UCSD-AML1 (cell line): ENCODE results near the gene SACM1L.

Source experiments
- DNase-seq: peaks from one replicate; lab custom pipeline; 2025; ENCODE audit not compliant: unreplicated experiment; lab: John Stamatoyannopoulos, UW

The SACM1L gene

GRCh38 chr3:45762647-45763302 lies 73.6 kb downstream of the SACM1L start:
- DNase-seq, result no peak

- DNase-seq, result no peak
Observed at GRCh38 chr3:45763303-45763675, 74.1 kb downstream of the SACM1L start.

DNA sequence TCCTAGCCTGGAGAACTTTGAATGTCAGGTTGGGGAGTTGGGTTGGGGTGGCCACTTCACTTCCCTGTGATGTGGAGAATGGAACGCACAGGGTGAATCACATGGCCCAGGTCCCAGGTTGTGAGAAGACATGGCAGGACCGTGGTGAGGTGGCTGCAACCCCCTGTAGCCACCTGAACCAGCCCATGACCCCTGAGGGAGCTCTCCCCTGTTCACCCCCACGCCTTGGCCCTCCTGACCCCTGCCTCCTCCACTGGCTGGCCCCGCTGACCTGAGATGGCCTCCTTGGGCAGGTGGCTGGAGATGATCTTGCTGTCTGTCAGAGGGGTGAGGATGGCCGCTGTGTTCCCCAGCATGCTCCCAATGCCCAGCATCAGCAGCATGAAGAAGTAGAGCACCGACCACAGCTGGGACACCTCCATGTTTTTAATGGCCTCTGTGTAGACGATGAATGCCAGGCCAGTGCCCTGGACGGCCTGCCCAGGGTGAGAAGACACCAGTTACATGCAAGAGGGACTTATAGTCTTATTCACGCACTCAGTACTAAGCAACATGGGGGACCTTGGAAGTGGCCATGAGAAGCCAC lies 76.2 kb downstream of the SACM1L start:
- no peak for DNase-seq

- DNase-seq, result no peak
Observed at GRCh38 chr3:45765958-45766357, 76.8 kb downstream of the SACM1L start.

- DNase-seq, result no peak
Observed at GRCh38 chr3:45771166-45771775, 82.1 kb downstream of the SACM1L start.

- no peak for DNase-seq
Observed at GRCh38 chr3:45771831-45772230, 82.6 kb downstream of the SACM1L start.

DNA sequence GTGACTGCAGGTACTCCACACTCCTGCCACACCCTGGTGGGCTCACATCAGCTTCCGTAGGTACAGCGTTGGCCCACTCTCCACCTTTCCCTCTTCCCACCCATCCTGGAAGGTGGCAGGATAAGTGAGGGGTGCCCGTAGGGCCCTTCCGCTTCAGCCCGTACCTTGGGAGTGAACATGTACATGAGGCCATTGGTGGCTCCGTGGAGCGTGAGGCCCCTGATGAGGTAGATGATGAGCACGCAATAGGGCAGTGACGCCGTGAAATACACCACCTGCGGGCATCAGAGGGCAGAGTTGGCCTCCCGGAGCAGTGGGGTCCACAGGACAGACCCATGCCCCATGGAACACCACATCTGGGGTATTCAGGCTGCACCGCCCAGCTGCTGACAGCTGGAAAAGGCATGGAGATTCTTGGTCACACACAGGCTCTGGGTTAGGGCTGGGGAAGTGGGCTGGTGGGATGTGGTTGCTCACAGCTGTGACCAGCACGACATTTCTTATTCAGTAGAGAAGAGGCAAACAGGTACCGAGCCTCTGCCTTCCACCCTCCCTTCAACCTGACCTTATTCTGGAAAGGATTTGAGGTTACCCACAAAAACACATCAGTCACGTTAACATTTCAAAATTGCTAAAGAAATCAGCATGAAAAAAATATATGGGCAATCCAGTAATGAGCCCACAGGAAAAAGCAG lies 83.3 kb downstream of the SACM1L start:
- DNase-seq, result no peak

DNA sequence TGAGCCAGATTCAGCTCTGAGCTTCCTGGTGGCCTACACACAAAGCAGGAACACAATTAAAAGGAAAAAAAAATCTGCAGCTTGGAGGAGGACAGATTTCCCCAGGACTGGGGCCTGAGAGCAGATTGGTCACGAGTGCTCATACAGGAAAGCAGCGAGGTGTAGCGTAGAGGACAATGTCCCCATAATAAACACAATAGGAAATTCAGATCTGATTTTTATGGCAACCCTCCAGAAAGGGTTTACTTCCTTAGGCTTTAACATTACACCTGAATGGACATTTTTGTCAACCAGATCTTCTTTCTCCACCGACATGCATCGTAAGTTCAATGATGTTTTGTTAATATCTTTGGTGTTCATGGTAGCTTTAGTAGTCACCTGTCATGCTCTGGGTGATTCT lies 83.9 kb downstream of the SACM1L start:
- DNase-seq, result no peak

DNA sequence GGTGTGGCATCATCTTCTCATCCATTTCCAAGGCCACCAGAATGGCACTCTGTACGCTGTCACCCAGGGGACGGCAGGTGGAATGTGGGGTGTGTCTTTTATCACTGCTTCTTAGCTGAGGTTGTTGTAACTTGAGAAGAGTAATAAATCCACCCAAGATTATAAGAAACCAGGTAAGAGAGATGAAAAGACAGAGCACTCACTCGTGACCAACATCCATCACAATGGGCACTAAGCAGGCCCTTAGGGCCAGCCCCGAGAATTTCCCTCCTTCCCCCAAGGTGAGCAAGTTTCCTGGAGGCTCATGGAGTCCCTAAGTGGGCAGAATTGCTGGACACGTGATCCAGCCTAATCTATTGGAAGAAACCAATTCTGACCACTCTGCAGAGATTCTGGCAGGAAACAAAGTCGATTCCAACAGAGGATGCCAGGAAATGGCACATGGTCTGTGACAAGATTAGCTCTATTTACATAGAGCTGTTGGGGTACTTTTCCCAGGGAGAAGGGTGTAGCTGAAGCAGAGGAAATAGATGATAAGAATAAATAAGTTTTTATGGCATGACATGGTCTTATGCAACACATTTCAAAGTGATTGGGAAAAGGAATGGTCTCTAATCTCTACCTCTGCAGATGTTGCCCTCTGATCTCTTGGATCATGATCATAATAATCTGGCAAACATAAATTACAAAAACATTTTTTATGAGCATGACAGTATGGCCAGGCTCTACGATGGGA lies 84.7 kb downstream of the SACM1L start:
- DNase-seq, result no peak

DNA sequence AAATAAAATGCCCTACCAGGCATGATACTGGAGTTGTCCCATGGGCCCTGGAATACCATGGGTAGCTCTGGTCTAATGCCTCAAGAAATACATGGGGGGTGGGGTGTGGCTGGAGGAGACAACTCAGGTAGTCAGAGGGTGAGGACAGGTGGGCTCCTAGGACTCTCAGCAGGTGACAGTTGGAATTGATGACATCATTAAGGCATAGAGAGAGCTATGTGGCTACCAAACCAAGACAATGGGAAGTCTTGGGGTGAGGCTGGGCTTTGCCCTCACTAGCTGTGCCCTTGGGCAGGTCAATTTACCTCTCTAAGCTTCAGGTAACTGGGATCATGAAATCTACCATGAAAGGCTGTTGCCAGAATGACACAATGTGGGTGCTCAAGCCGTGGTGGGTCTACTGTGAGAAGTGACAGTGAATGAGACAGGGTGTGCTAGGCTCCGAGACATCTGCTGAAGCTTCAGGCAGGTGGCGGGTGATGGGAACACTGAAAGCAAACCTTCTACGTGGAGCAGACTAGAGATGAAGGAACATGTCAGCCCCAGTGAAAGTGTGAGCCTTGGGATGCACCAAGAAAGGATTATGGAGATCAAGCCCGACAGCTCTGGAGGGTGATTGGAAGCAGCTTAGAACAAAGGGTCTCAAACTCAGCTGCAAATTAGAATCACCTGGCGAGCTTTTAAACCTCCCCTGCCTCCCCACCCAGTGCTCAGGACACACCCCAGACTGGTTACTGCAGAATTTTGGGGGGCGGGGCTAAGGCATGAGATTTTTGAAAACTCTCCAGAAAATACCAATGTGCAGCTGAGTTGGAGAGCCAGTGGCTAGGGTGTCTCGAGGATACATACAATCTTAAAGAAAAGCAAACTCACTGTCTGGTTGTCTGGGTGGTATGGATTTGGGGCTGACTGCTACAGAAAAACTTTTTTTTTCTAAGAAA lies 85.7 kb downstream of the SACM1L start:
- DNase-seq, result no peak

DNA sequence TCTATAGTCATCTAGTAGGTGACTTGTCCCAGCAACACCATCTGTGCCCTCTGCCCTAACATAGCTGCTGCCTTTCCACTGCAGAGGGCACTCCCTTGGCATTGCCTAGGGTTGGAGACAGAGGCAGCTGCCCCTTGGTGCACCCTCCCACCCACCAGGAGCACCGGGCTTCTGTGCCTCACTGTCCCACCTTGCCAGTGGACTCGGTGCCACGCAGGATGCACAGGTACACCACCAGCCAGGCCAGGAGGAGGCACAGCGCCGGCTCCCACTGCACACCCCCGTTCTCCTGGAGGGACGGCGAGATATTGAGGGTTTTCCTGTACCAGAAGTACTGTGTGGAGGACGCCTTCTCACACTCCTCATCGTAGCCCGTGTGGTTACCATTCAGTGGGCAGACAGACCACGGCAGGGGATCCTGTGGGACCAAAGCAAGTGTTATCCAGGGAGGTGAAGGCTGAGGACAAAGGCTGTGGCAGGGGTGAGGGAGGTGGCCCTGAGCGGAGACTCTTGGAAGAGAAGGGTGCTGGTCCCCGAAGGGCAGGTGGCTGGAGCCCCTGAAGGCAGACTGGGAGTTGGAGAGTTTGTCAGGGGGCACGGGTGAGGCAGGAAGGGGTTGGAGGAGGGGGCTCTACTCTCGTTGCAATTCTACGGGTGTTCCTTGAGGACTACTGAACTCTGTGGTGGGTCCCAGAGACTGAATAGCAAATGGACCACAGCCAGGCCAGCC lies 86.5 kb downstream of the SACM1L start:
- DNase-seq, result no peak

DNA sequence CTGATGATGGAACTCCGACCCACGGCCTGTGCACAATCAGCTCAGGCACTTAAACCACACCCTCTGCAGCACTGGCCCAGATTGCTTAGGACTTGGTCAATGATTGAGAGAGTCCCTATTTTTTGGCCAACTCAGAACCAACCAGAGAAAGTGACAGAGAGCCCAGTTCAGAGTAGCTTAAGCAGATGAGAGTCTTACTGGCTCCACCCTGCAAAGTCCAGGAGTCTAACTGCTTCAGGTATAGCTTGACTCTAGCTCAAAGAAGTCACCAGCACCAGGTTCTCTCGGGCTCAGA lies 87.1 kb downstream of the SACM1L start:
- no peak for DNase-seq

GRCh38 chr3:45776611-45777010 lies 87.4 kb downstream of the SACM1L start:
- DNase-seq, result no peak

GRCh38 chr3:45777111-45777745 lies 88.0 kb downstream of the SACM1L start:
- DNase-seq, result no peak

DNA sequence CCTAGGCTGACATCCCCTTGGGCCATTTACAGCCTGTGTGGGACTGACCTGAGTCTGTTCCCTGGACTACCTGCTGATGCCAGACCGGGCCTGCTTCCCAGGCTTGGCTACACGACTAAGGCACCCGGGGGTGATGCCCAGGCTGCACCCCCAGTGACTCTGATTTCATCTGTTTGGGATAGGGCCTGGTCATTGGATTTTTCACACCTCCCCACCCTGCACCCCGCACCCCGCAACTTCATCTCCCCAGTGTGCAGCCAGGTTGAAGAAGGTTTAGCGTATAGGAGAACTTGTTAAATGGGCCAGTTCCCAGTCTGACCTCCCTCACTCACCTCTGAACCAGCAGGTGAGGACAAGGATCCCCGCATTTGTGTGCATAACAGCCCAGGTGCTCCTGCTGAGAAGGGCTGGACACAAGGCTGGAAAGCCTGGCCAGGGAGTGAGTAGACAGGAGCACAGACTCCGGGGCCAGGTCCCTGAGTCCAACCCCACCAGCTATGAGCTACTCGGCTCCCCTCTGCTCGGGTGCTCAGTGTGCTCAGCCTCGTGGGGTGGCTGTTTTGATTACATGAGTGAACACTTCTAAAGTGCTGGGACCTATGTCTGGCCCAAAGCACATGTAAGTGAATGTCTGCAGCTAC lies 88.7 kb downstream of the SACM1L start:
- no peak for DNase-seq

DNA sequence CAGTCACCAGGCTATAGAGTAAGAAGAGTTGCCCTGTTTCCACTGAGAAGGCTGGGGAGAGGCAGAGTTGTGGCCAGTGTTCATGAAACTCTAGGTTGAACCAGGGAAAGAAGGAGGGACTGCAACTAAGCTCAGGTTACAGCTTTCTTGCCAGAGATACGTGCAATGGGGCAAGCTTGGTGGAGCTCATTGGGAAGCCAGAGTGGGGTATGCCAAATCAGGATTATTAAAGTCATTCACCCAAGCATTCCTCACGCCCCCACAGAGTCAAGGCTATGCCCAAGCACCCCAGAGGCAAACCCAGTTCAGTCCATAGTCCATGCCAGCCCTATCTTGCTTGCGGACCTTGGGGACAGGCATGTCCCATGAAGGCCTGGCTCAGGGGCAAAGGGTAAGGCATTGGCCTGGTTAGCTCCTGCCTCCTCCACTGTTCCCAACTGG lies 89.6 kb downstream of the SACM1L start:
- DNase-seq, result no peak

DNA sequence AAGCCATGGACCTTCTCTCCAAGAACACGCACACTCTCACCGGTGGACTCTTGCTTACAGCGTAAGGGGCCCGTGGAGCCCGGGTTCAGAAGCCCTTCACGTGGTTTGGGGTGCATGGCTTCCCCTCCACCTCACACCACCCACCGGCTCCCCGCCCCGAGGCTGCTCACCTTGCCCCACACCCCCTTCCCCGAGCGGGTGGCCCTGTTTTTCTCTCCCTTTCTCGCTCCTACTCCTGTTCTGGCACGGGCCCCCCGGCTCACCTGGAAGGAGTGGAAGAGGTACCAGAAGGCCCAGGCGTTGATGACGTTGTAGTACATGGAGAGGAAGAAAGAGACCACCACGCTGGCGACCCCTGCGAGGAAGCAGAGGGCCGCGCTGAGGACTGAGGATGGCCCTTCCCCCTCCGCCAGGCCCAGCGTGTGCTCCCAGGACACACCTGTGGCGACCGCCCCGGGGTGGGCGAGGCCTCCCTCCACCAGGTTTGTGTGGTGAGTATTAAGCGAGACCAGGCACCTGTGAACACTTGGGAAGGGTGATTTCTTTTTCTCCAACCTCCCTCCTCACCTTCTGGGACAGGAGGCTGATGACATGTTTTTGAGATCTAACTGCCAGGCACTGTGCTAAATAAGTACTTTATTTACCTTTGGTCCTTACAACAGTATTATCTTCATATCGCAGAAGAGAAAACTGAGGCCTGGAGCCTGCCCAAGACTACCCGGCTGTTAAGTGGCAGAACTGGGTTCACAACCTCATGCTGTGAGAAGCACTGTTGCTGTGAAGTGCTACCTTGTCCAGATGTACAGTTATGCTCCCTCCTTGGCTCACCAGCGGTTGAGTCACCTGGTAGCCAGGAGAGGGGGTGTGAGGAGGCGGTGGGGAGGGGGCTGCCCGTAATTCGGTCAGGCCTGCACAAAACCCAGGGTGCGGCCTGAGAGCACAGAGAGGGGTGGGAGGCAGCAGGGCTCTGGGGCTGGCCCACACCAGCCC lies 90.8 kb downstream of the SACM1L start:
- no peak for DNase-seq

DNA sequence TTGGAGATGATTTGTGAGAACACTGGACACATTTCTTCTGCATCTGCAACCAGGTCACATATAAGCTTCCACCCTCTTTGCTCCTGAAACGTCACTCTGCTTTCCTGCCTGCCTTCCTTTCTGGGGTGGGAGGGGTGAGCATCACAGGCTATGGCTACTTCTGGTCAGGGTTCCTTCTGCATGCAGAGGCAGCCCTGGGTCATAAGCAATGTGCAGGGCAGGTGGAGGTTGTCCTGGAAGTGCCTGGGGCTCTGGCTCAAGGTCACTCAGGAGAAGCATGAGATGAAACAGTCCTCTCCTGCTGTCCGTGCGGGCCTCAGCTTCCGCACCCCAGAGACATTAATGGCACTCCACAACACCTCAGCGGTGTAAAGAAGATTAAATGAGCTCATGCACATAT lies 92.1 kb downstream of the SACM1L start:
- no peak for DNase-seq
